ENCODE measurements around the gene RAB37. TPM values are rescaled to one million over a fixed set of nuclear protein-coding genes. Genes with fewer than 3 reads are reported as not detected.

Gene RAB37
- total and polyA plus RNA-seq, 2 of the 13 experiments (the other 11 are each of a cell fraction or from before 2014, with no cell fraction given) = 0.91 to 3.7 TPM

DNA sequence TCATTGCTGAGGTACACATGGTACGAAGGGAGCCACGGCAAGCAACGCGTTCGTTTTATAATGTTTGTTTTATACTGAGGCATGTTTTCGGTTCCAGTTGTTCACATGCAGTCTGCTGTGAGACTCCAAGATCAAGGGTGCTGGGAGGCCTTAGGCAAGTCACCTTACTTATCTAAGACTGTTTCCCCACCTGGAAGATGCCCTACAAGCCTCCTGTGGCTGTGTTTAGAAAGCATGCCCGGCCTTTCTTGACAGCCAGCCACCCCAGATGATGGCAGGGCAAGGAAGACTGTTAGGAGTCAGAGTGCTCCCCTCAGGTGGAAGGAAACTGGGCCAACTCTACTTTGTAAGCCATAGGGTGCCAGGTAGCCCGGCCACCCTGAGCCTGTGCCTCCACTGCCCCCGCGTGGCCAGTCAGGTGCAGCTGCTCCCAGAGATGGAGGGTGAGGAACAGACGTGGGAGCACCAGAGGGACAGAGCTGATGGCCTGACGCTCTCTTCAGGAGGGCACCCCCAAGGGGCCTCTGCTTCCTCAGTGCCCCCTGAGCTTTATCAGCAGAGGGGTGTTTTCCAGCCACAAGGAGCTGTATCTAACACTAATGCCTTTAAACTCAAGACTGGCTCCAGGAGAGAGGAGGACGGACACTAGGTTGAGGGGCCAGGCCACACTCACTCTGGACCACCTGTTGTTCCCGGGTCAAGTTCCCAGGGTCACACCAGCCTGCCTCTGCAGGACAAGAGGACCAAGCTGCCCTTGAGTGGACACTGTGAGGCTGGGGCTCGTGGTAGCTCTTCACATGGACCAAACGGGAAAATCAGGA lies 33.7 kb downstream of the RAB37 start (continued):
- TF ChIP-seq, protein P1, sequence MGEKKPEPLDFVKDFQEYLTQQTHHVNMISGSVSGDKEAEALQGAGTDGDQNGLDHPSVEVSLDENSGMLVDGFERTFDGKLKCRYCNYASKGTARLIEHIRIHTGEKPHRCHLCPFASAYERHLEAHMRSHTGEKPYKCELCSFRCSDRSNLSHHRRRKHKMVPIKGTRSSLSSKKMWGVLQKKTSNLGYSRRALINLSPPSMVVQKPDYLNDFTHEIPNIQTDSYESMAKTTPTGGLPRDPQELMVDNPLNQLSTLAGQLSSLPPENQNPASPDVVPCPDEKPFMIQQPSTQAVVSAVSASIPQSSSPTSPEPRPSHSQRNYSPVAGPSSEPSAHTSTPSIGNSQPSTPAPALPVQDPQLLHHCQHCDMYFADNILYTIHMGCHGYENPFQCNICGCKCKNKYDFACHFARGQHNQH (CRISPR knock-in tag; IDR thresholded peaks at IDR 0.05) = peak; percentile 80; the same call in 1 of the 2 replicates
- TF ChIP-seq, protein P2, sequence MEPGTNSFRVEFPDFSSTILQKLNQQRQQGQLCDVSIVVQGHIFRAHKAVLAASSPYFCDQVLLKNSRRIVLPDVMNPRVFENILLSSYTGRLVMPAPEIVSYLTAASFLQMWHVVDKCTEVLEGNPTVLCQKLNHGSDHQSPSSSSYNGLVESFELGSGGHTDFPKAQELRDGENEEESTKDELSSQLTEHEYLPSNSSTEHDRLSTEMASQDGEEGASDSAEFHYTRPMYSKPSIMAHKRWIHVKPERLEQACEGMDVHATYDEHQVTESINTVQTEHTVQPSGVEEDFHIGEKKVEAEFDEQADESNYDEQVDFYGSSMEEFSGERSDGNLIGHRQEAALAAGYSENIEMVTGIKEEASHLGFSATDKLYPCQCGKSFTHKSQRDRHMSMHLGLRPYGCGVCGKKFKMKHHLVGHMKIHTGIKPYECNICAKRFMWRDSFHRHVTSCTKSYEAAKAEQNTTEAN (CRISPR knock-in tag; conservative IDR thresholded peaks at IDR 0.05) = no peak
- TF ChIP-seq NCOA5 (CRISPR knock-in tag; IDR thresholded peaks at IDR 0.05) = no peak
- 0 out of 2 replicates have a peak, but pooled peaks have one; percentile 35 for TF ChIP-seq ETV5 (CRISPR knock-in tag; IDR thresholded peaks at IDR 0.05; ENCODE audit: borderline replicate concordance)
- TF ChIP-seq, protein P3, sequence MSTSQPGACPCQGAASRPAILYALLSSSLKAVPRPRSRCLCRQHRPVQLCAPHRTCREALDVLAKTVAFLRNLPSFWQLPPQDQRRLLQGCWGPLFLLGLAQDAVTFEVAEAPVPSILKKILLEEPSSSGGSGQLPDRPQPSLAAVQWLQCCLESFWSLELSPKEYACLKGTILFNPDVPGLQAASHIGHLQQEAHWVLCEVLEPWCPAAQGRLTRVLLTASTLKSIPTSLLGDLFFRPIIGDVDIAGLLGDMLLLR (CRISPR knock-in tag; IDR thresholded peaks at IDR 0.05) = no peak
- TF ChIP-seq KLF16 (CRISPR knock-in tag; IDR thresholded peaks at IDR 0.05) = peak in 1 of 2 experiments; percentile 75; a peak in 2 of 4 replicates
- no peak for TF ChIP-seq TBL1XR1 (IDR thresholded peaks at IDR 0.05; ENCODE audit: borderline replicate concordance, low read length, partially characterized antibody)
- peak; percentile 50 for TF ChIP-seq THAP11 (CRISPR knock-in tag; IDR thresholded peaks at IDR 0.05)
- 0 out of 2 replicates have a peak, but pooled peaks have one; percentile 7 for TF ChIP-seq RARA (CRISPR knock-in tag; IDR thresholded peaks at IDR 0.05)
- TF ChIP-seq, protein P4, sequence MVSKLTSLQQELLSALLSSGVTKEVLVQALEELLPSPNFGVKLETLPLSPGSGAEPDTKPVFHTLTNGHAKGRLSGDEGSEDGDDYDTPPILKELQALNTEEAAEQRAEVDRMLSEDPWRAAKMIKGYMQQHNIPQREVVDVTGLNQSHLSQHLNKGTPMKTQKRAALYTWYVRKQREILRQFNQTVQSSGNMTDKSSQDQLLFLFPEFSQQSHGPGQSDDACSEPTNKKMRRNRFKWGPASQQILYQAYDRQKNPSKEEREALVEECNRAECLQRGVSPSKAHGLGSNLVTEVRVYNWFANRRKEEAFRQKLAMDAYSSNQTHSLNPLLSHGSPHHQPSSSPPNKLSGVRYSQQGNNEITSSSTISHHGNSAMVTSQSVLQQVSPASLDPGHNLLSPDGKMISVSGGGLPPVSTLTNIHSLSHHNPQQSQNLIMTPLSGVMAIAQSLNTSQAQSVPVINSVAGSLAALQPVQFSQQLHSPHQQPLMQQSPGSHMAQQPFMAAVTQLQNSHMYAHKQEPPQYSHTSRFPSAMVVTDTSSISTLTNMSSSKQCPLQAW (CRISPR knock-in tag; IDR thresholded peaks at IDR 0.05) = no peak; the same call in 1 of the 2 replicates
- TF ChIP-seq SATB2 (CRISPR knock-in tag; IDR thresholded peaks at IDR 0.05) = no peak
- 0 out of 2 replicates have a peak, but pooled peaks have one; percentile 26 for TF ChIP-seq ZNF362 (CRISPR knock-in tag; IDR thresholded peaks at IDR 0.05; ENCODE audit: borderline replicate concordance)
- peak; percentile 20; the same call in 1 of the 2 replicates for TF ChIP-seq HMGXB3 (CRISPR knock-in tag; IDR thresholded peaks at IDR 0.05; ENCODE audit: borderline replicate concordance)
- TF ChIP-seq, protein P5, sequence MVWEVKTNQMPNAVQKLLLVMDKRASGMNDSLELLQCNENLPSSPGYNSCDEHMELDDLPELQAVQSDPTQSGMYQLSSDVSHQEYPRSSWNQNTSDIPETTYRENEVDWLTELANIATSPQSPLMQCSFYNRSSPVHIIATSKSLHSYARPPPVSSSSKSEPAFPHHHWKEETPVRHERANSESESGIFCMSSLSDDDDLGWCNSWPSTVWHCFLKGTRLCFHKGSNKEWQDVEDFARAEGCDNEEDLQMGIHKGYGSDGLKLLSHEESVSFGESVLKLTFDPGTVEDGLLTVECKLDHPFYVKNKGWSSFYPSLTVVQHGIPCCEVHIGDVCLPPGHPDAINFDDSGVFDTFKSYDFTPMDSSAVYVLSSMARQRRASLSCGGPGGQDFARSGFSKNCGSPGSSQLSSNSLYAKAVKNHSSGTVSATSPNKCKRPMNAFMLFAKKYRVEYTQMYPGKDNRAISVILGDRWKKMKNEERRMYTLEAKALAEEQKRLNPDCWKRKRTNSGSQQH (CRISPR knock-in tag; IDR thresholded peaks at IDR 0.05; ENCODE audit: low read depth) = peak; percentile 91; the same call in 1 of the 2 replicates
- 0 out of 2 replicates have a peak, but pooled peaks have one; percentile 66 for TF ChIP-seq ZNF253 (CRISPR knock-in tag; IDR thresholded peaks at IDR 0.05; ENCODE audit: borderline replicate concordance)

All from HepG2 (cell line).